SJSA1 (cell line): Measurements from ENCODE around the gene SWT1. TPM values are rescaled to one million over a fixed set of nuclear protein-coding genes. Genes with fewer than 3 reads are reported as not detected.
"Not testable (repeated sequence)": the region's sequence is repeated elsewhere in the genome, so short reads cannot be mapped to it uniquely, and the experiment has no call there.

Source experiments
- DNase-seq, 2 experiments: peaks; one replicate each; pipeline ENCODE4 v3.0.0-alpha.2; 2015 to 2020; ENCODE audit warnings: low spot score in 2 of 2, low read depth in 1 of 2
- H3K27ac ChIP-seq: fragments of 250-450 bp; sonication (Bioruptor Pico); 2 replicates; pipeline ENCODE4 v1.5.1; 2020; ENCODE audit warnings: mild to moderate bottlenecking, moderate library complexity
- H3K27me3 ChIP-seq: fragments of 250-450 bp; sonication (Bioruptor Pico); replicated peaks from 2 replicates; pipeline ENCODE4 v1.5.1; 2020; ENCODE audit warnings: mild to moderate bottlenecking, moderate library complexity
- H3K36me3 ChIP-seq: fragments of 250-450 bp; sonication (Bioruptor Pico); 2 replicates; pipeline ENCODE4 v1.5.1; 2020; ENCODE audit warnings: mild to moderate bottlenecking
- H3K4me1 ChIP-seq: fragments of 250-450 bp; sonication (Bioruptor Pico); replicated peaks from 2 replicates; pipeline ENCODE4 v1.6.1; 2021; ENCODE audit warnings: mild to moderate bottlenecking
- H3K4me3 ChIP-seq: fragments of 250-450 bp; sonication (Bioruptor Pico); 2 replicates; pipeline ENCODE4 v1.5.1; 2020; ENCODE audit warnings: mild to moderate bottlenecking
- H3K9me3 ChIP-seq: fragments of 250-450 bp; sonication (Bioruptor Pico); replicated peaks from 2 replicates; pipeline ENCODE4 v1.5.1; 2020; ENCODE audit warnings: mild to moderate bottlenecking
- total RNA-seq: library from RNA; depleted of rRNA; stranded (reverse); fragments of >200 nt; shearing (Covaris generic); gene quantifications from 2 replicates; pipeline ENCODE4 v1.2.3, GENCODE V29; 2014

Gene SWT1
- total RNA-seq, 1 experiment from 2014 or later: 1.5 TPM

DNA sequence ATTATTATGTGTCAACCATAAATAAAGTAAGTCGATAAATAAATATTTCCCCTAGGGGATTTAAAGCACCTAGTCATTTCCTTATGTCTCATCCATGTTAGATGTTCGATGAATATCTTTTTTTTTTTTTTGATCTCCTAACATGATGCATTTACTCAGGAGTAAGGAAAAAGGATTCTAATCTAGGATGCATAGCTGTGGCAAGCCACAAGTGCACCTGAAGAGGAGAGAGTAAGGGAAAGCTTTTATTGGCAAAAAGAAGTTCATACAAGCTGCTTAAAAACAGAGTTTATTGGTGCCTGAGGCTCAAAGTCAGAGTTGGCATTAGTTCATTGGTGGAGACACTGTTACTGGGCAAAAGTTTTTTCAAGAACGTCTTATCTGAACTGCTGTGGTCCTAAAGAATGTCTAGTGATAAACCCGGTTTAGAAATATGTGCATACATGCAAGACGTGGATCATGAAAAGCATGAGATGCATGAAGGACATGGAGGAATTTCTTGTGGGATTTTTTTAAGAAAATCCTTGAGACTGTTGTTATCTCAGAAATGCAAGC, 51.7 kb downstream of the SWT1 start:
- Histone ChIP-seq H3K27me3 (no peaks in the 10 kb centered on the region), H3K36me3 (no peaks in the 10 kb centered on the region), H3K9me3 (no peaks in the 10 kb centered on the region), H3K27ac (no peak overlapping the region), H3K4me3 (no peak overlapping the region), H3K4me1 (no peaks in the 10 kb centered on the region)
- no peak for DNase-seq

DNA sequence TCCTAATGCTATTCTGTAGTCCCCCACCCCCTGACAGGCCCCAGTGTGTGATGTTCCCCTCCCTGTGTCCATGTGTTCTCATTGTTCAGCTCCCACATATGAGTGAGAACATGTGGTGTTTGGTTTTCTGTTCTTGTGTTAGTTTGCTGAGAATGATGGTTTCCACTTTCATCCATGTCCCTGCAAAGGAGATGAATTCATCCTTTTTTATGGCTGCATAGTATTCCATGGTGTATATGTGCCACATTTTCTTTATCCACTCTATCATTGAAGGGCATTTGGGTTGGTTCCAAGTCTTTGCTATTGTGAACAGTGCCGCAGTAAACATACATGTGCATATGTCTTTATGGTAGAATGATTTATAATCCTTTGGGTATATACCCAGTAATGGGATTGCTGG, 52.4 kb downstream of the SWT1 start:
- not testable (repeated sequence) for DNase-seq, H3K4me1 ChIP-seq, H3K4me3 ChIP-seq, H3K36me3 ChIP-seq, H3K9me3 ChIP-seq, H3K27me3 ChIP-seq, H3K27ac ChIP-seq

DNA sequence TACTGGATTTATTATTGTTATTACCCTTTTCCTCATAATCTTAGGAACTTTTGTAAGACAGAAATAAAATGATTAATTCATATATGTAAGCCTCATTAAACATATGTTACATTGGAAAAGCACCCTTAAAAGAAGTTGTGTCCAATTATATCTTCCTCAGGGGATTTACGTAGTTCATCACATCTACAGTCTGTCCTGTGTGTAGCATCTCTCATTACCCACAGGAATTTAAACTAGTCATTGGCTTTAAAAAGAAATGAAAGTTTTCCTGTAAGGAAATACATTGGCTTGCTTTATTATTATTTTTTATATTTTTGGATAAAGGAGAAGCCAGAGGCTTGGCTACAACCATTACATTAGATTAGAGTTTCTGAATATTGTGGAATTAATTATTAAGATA, 56.1 kb downstream of the SWT1 start:
- no peak overlapping the region for H3K4me3 ChIP-seq
- no peaks in the 10 kb centered on the region for H3K9me3 ChIP-seq
- no peak overlapping the region for H3K27ac ChIP-seq
- no peaks in the 10 kb centered on the region for H3K36me3 ChIP-seq
- H3K4me1 ChIP-seq: no peaks in the 10 kb centered on the region
- no peak for DNase-seq
- no peaks in the 10 kb centered on the region; the same call in 1 of the 2 replicates for H3K27me3 ChIP-seq

DNA sequence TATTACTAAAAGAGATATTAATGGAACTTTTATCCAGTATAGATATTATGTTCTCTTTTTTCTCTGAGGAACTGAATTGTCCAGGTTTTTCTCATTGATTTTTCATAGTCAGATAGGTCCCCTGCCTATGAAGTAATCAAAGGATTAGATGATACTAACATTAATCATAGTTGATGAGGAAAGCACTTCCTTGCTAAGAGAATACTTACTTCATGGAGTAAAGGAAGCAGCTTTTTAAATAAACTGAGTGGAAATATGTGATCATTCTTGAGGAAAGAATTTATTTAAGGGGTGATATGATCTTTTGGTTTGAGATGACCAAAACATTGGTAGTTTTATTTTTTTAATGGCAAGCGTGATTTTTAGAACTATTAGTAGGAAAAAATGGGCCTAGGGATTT, 58.9 kb downstream of the SWT1 start:
- H3K27me3 ChIP-seq: no peaks in the 10 kb centered on the region; the same call in 1 of the 2 replicates
- no peak overlapping the region; the same call in 1 of the 2 replicates for H3K27ac ChIP-seq
- H3K4me3 ChIP-seq: no peak overlapping the region
- no peaks in the 10 kb centered on the region for H3K4me1 ChIP-seq
- H3K9me3 ChIP-seq: no peaks in the 10 kb centered on the region
- no peak for DNase-seq
- no peaks in the 10 kb centered on the region for H3K36me3 ChIP-seq

DNA sequence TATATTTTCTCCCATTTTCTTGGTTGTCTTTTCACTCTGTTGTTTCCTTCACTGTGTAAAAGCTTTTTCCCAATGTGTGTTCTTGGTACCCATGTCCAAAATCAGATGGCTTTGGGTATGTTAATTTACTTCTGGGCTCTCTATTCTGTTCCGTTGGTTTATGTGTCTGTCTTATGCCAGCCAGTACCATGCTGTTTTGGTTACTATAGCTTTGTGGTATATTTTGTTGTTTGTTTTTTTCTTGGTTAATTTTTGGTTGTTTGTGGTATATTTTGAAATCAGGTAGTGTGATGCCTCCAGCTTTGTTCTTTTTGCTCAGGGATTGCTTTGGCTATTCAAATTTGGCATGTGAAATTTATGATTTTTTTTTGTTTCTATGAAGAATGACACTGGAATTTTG, 67.2 kb downstream of the SWT1 start:
- Histone ChIP-seq H3K36me3 (0 out of 2 replicates have a peak, but pooled peaks cover 6% of the 10 kb centered on the region), H3K9me3 (peaks cover 8% of the 10 kb centered on the region), H3K27ac (no peak overlapping the region), H3K4me1 (no peaks in the 10 kb centered on the region), H3K27me3 (no peaks in the 10 kb centered on the region), H3K4me3 (no peak overlapping the region)
- DNase-seq: no peak

DNA sequence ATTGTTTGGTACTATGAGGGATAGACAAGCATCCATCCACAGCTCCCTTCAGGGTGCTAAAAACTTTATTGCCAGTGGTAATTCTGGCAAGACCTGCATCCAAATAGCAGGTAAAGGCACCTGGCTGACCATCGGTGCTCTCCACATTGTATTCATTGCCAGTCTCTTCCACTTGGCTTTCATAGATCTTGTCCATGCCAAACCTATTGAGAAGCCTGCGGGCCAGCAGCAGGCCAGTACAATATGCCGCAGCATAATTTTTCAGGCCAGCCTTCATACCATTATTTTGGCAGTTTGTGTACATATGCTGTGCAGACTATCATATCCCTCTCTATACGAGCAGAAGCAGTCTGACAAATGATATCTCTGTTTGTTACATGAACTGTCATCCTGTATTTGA, 70.2 kb downstream of the SWT1 start:
- H3K27me3 ChIP-seq: no peaks in the 10 kb centered on the region
- peaks cover 8% of the 10 kb centered on the region for H3K9me3 ChIP-seq
- 0 out of 2 replicates have a peak, but pooled peaks cover 6% of the 10 kb centered on the region for H3K36me3 ChIP-seq
- DNase-seq: no peak
- no peak overlapping the region for H3K4me3 ChIP-seq
- no peak overlapping the region for H3K27ac ChIP-seq
- no peaks in the 10 kb centered on the region for H3K4me1 ChIP-seq

DNA sequence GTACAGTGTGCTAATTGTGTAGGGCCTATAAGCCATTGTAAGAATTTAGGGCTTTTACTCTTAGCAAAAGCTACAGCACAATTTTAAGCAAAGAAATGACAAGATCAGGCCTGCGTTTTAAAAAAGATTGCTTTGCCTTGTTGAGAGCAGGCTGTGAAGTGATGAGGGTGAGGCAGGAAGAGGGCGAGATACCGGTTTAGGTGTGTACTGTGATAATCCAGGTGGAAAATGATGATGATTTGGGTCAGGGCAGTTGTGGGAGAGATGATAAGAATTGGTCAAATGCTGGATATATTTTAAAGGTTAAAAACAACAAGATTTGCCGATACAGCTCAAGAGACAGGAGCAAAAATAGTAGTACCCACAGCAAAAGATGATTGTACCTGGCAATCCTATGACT, 72.0 kb downstream of the SWT1 start:
- no peak for DNase-seq
- no peaks in the 10 kb centered on the region for H3K4me1 ChIP-seq
- no peak overlapping the region for H3K4me3 ChIP-seq
- H3K36me3 ChIP-seq: 0 out of 2 replicates have a peak, but pooled peaks cover 2% of the 10 kb centered on the region
- H3K9me3 ChIP-seq: peaks cover 3% of the 10 kb centered on the region
- H3K27me3 ChIP-seq: no peaks in the 10 kb centered on the region
- H3K27ac ChIP-seq: no peak overlapping the region

DNA sequence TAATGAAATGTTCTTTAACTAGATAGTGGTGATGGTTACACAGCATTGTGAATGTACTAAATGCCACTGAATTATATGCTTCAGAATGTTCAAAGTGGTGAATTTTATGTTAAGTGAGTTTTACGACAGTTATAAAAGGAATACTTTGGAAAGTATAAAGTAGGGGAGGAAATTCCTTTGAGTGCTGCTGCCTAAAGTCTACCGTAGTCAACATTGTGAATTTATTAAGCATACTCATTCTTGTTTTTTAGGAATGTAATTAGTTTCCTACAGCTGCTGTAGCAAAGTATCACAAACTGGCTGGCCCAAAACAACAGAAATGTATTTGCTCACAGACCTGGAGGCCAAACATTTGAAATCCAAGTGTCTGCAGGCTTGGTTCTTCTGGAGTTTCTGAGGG, 73.0 kb downstream of the SWT1 start:
- Histone ChIP-seq H3K36me3 (no peaks in the 10 kb centered on the region), H3K27ac (no peak overlapping the region), H3K27me3 (no peaks in the 10 kb centered on the region), H3K9me3 (no peaks in the 10 kb centered on the region), H3K4me3 (no peak overlapping the region), H3K4me1 (no peaks in the 10 kb centered on the region)
- no peak for DNase-seq

DNA sequence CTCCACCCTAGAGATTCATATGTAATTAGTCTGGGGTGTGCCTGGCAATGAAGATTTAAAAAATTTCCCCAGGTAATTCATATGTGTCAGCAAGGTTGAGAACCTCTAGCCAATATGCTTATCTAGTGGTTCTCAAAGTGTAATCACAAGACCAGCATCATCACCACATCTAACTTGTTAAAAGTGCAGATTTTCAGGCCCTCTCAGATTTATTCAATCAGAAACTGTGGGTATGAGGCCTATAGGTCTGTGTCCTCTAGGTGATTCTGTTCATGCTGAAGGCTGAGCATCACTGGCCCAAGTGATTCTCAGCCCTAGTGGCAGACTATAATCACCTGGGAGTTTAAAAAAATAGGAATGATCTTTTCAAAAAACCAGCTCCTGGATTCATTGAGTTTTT, 75.9 kb downstream of the SWT1 start:
- H3K36me3 ChIP-seq: no peaks in the 10 kb centered on the region
- no peaks in the 10 kb centered on the region for H3K9me3 ChIP-seq
- no peaks in the 10 kb centered on the region for H3K4me1 ChIP-seq
- H3K27me3 ChIP-seq: no peaks in the 10 kb centered on the region
- H3K27ac ChIP-seq: no peak overlapping the region
- no peak for DNase-seq
- H3K4me3 ChIP-seq: no peak overlapping the region

DNA sequence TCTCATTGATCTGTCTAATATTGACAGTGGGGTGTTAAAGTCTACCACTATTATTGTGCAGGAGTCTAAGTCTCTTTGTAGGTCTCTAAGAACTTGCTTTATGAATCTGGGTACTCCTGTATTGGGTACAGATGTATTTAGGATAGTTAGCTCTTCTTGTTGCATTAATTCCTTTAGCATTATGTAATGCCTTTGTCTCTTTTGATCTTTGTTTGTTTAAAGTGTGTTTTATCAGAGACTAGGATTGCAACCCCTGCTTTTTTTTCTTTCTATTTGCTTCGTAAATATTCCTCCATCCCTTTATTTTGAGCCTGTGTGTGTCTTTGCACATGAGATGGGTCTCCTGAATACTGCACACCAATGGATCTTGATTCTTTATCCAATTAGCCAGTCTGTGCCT, 77.2 kb downstream of the SWT1 start:
- H3K27me3 ChIP-seq, H3K36me3 ChIP-seq, H3K4me1 ChIP-seq, H3K9me3 ChIP-seq, DNase-seq, H3K27ac ChIP-seq, H3K4me3 ChIP-seq: not testable (repeated sequence)

DNA sequence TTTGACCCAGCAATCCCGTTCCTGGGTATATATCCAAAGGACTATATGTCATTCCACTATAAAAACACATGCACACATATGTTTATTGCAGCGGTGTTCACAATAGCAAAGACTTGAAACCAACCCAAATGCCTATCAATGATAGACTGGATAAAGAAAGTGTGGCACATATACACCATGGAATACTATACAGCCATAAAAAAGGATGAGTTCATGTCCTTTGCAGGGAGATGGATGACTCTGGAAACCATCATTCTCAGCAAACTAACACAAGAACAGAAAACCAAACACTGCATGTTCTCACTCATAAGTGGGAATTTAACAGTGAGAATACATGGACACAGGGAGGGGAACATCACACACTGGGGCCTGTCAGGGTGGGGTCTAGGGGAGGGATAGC, 80.2 kb downstream of the SWT1 start:
- H3K9me3 ChIP-seq, H3K4me1 ChIP-seq, H3K27me3 ChIP-seq, H3K27ac ChIP-seq, DNase-seq, H3K36me3 ChIP-seq, H3K4me3 ChIP-seq: not testable (repeated sequence)

DNA sequence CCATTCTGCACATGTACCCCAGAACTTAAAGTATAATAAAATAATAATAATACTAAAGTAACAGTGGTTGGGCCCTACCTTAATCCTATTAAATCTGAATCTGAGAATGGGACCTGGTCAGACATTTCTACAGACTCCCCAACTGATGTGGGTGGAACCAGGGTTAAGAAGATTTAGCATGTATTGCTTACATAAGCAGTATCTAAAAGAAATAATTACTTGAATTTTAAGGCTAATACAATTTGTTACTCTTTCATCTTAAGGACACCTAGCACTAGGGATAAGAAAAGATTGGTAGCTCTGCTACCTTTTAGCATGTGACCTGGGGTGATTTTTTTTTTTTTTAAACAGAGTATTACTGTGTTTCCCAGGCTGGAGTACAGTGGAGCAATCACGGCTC, 80.7 kb downstream of the SWT1 start:
- no peak for DNase-seq

DNA sequence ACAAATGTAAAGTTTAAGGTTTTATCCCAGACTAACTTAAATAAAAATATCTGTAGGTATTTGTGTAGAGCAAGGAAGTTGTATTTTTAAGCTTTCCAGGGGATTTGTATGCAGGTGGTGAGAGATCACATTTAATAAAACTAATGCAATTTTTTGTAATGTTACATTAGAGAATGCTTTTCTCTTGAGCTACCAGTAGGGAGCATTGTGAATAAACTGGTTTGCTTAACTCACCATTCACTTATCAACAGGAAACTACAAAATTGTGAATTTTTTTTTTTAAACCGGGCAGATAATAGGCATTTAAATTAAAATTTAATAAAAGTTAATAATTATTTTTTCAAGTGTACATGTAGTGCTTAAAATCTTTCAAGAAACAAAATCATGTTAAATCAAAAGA, 81.5 kb downstream of the SWT1 start:
- Histone ChIP-seq H3K9me3 (no peaks in the 10 kb centered on the region), H3K4me1 (no peaks in the 10 kb centered on the region), H3K4me3 (no peak overlapping the region), H3K27me3 (no peaks in the 10 kb centered on the region), H3K36me3 (no peaks in the 10 kb centered on the region), H3K27ac (no peak overlapping the region)
- DNase-seq: no peak

More for the DNA sequence above, 80.7 kb downstream of the SWT1 start:
- Histone ChIP-seq H3K4me3 (no peak overlapping the region), H3K4me1 (no peaks in the 10 kb centered on the region), H3K36me3 (no peaks in the 10 kb centered on the region), H3K27me3 (no peaks in the 10 kb centered on the region), H3K27ac (no peak overlapping the region), H3K9me3 (no peaks in the 10 kb centered on the region)

DNA sequence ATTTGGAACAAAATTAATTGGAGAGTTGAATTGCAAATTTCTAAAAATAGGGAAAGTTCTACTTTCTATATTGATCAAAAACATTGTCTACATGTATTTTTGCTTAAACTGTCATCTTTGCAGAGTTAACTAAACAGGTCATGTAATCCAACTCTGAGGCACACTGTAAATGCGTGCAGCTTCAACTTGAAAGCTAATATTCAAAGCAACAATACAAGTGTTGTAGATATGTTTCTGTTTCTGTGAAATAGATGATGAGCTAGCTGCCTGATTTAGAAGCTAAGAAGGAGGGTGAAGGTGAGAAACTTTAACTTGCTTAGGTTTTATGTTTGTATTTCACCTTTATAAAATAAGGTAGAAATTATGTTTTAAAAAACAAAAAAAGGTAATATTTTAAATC, 82.9 kb downstream of the SWT1 start:
- H3K4me1 ChIP-seq: peaks cover 7% of the 10 kb centered on the region; the same call in 1 of the 2 replicates
- H3K27ac ChIP-seq: no peak overlapping the region
- H3K4me3 ChIP-seq: no peak overlapping the region
- H3K9me3 ChIP-seq: no peaks in the 10 kb centered on the region
- H3K36me3 ChIP-seq: no peaks in the 10 kb centered on the region
- no peaks in the 10 kb centered on the region for H3K27me3 ChIP-seq
- no peak for DNase-seq

DNA sequence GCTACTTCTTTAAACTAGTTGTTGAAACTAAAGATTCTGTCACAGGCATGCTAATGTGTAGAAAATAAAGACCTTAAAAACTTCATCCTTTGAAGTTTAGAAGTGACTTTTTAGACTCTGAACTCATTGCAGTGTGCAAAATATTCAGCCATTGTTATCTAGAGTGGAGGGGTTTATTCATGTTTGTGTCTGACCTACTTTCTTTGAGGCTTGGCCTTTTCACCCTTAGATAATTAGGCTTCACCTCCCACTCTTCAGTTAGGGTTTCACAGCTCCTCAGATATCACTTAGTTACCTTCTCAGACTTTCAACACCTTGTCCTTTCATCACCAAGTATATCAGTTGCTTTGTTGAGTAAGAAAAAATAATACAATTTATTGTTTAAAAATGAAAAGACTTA, 84.2 kb downstream of the SWT1 start:
- H3K27ac ChIP-seq: no peak overlapping the region
- H3K36me3 ChIP-seq: no peaks in the 10 kb centered on the region
- no peaks in the 10 kb centered on the region for H3K9me3 ChIP-seq
- peaks cover 15% of the 10 kb centered on the region for H3K4me1 ChIP-seq
- no peaks in the 10 kb centered on the region for H3K27me3 ChIP-seq
- no peak for DNase-seq
- no peak overlapping the region for H3K4me3 ChIP-seq
